NB4 (cell line): ENCODE measurements around the gene PVR.

ENCODE experiments used
- DNase-seq: peaks from one replicate; pipeline ENCODE4 v3.0.0; 2010; ENCODE audit warnings: low read depth
- H3K4me3 ChIP-seq: one replicate; pipeline ENCODE4 v1.5.1; 2011; ENCODE audit warnings: mild to moderate bottlenecking, low read depth, low read length, moderate library complexity
- CTCF ChIP-seq: IDR thresholded peaks from one replicate; pipeline ENCODE4 v1.5.1; 2012; ENCODE audit warnings: low read depth, low read length
- MAX ChIP-seq: IDR thresholded peaks from 2 replicates; pipeline ENCODE4 v1.6.1; 2011; ENCODE audit warnings: low read depth, low read length
- MYC ChIP-seq: IDR thresholded peaks from 2 replicates; pipeline ENCODE4 v1.6.1; 2011; ENCODE audit warnings: low read depth, low read length
- POLR2A ChIP-seq: IDR thresholded peaks from 2 replicates; pipeline ENCODE4 v1.6.1; 2011; ENCODE audit warnings: mild to moderate bottlenecking; ENCODE audit not compliant: insufficient read length; ENCODE audit errors: extremely low read depth

PVR gene

GRCh38 chr19:44653977-44654774, 10.5 kb downstream of the PVR start:
- peak; percentile 32 for DNase-seq
- TF ChIP-seq MYC (no peak), POLR2A (no peak), MAX (no peak), CTCF (no peak)
- no peak overlapping the region for H3K4me3 ChIP-seq

GRCh38 chr19:44657211-44657921, 13.7 kb downstream of the PVR start:
- DNase-seq: peak; percentile 73
- TF ChIP-seq CTCF (peak; percentile 62), MAX (peak; percentile 53), MYC (no peak), POLR2A (no peak)
- H3K4me3 ChIP-seq: no peak overlapping the region

- TF ChIP-seq POLR2A (no peak), CTCF (no peak), MAX (no peak), MYC (no peak)
- no peak overlapping the region for H3K4me3 ChIP-seq
- no peak for DNase-seq
Observed at GRCh38 chr19:44658069-44658733, 14.5 kb downstream of the PVR start.

GRCh38 chr19:44660081-44660480, 16.4 kb downstream of the PVR start:
- TF ChIP-seq CTCF (no peak), MAX (no peak), MYC (no peak), POLR2A (no peak)
- DNase-seq: no peak
- H3K4me3 ChIP-seq: no peak overlapping the region

GRCh38 chr19:44661205-44661604, 17.5 kb downstream of the PVR start:
- TF ChIP-seq CTCF (no peak), MYC (no peak), POLR2A (no peak), MAX (no peak)
- no peak overlapping the region for H3K4me3 ChIP-seq
- no peak for DNase-seq
